OCI-LY3 (cell line): Measurements from ENCODE around the gene SLC38A10.

Experiments used
- EZH2phosphoT487 ChIP-seq: fragments of 200-600 bp; shearing (Covaris generic); IDR thresholded peaks from 2 replicates; pipeline ENCODE4 v1.6.1; 2018; ENCODE audit warnings: antibody characterized with exemption, mixed run types, low read depth
- TF ChIP-seq, protein P1 (sequence below): fragments of 200-600, 300-600 bp; sonication (generic); IDR thresholded peaks from 2 replicates; pipeline ENCODE4 v1.5.1; 2014; ENCODE audit warnings: antibody characterized with exemption, low read length, low read depth

DNA sequence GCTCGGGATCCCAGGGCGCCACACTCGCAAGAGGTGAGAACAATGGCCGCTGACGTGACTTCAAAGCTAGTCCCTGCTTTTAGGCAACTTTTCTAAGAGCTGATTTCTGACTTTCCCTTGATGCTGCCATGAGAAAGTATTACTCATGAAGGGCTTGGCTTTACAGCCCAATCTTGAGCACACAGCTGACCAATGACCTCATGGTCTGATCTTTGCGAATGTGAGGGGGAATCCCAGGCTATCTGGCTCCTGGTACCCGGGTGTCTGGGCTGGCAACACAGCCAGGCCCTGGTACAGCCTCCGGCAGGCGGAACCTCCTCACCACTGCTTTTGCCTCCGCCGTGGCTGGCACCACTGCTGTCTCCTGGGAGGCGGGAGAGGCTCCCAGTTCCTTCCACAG is 38.5 kb downstream of the SLC38A10 start:
- TF ChIP-seq, protein P1, sequence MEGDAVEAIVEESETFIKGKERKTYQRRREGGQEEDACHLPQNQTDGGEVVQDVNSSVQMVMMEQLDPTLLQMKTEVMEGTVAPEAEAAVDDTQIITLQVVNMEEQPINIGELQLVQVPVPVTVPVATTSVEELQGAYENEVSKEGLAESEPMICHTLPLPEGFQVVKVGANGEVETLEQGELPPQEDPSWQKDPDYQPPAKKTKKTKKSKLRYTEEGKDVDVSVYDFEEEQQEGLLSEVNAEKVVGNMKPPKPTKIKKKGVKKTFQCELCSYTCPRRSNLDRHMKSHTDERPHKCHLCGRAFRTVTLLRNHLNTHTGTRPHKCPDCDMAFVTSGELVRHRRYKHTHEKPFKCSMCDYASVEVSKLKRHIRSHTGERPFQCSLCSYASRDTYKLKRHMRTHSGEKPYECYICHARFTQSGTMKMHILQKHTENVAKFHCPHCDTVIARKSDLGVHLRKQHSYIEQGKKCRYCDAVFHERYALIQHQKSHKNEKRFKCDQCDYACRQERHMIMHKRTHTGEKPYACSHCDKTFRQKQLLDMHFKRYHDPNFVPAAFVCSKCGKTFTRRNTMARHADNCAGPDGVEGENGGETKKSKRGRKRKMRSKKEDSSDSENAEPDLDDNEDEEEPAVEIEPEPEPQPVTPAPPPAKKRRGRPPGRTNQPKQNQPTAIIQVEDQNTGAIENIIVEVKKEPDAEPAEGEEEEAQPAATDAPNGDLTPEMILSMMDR = no peak
- no peak for TF ChIP-seq EZH2phosphoT487
